ENCODE data around the gene DRC7.

DRC7 gene

DNA sequence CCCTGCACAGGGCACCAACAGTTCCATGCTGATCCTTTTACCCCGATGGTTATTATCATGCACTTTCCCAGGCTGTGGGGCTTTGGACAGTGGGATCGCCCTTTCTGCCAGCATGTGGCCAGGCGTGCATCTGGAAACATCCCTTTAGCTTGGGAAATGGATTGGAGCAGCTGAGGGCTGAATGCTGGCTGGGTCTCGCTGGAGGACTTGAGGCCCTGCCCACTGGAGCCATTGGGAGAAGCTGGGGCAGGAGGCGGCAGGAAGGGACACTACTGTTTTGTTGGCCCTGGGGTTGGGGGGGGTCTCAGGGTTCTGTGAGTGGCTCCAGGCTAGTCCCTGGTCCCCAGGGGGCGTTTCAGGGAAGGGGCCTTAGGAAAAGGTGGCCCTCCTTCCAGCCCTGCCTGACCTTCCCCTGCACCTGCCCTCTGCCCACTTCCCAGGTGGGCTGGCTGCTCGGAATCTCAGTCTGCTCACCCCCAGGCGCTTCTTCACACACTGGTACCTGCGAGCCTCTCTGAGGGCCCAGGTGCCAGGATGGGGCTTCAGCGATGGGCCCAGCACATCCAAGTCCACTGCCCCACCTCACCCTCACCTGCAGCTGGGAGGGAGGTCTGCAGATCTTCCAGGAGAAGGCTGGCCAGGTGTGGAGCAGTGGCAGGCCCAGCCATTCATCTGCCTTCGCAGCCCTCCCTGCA lies 28.1 kb upstream of the DRC7 start:
- CTCF ChIA-PET: interaction anchor here (0.5 to 4.0 kb wide), 6 partner anchors 11 to 90 kb away, joined by 3 to 19 read pairs (median 7); no protein-coding TSS in a partner anchor
- Histone ChIP-seq H3K27ac (ENCODE audit: insufficient read depth in 1 of 2, low read depth in 1 of 2, low read length in 2 of 2, poor library complexity in 1 of 2, severe bottlenecking in 2 of 2) (no peak overlapping the region), H3K36me3 (ENCODE audit: control insufficient read depth in 4 of 4, insufficient read depth in 4 of 4, low read length in 3 of 4) (peaks cover 0 to 44% (median 24%) of the 10 kb centered on the region in 4 experiments), H3K27me3 (replicated peaks in 2 of 5; ENCODE audit: control insufficient read depth in 4 of 5, insufficient read depth in 5 of 5, low read length in 4 of 5) (no peaks in the 10 kb centered on the region), H3K9me3 (ENCODE audit: control extremely low read depth in 1 of 5, control insufficient read depth in 4 of 5, insufficient read depth in 2 of 5, low read depth in 1 of 5, low read length in 4 of 5) (no peaks in the 10 kb centered on the region), H3K4me3 (ENCODE audit: control insufficient read depth in 1 of 7, extremely low read depth in 1 of 7, insufficient read depth in 4 of 7, low read depth in 2 of 7, low read length in 6 of 7) (no peak overlapping the region), H3K4me1 (ENCODE audit: control extremely low read depth in 1 of 4, control insufficient read depth in 4 of 4, insufficient read depth in 4 of 4, low read length in 3 of 4) (peaks cover 0 to 40% (median 34%) of the 10 kb centered on the region in 4 experiments)
- POLR2A ChIA-PET: no interaction called here
- no peak for DNase-seq
- WGBS (ENCODE audit: insufficient coverage): 97% methylated on average over 10 of the region's 11 CpGs

DNA sequence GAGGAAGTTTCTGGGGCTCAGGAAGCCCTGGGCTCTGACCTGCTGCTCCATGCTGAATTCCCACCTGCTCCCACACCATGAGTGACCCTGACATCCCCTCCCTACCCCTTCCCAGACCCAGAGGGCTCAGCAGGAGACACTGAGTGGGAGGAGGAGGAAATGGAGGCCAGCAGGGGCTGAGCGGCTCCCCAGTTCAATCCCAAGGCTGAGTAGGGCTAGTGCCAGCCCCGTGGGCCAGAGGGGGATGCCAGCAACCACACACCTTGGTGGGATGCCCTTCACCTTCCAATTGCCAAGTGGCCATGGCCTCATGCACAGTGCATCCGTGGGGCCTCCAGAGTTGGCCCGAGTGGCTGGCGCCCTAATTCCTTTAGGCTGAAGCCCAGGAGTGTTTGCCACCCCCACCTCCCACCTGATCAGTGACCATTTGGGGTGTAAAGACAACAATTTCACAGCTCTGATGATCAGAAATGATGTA lies 27.5 kb upstream of the DRC7 start:
- POLR2A ChIA-PET: interaction anchor here (0.6 kb wide), 1 partner anchor 21 kb away, joined by 5 read pairs; no protein-coding TSS in a partner anchor
- peaks cover 0 to 38% (median 18%) of the 10 kb centered on the region in 4 experiments for H3K36me3 ChIP-seq (ENCODE audit: control insufficient read depth in 4 of 4, insufficient read depth in 4 of 4, low read length in 3 of 4)
- no peak overlapping the region for H3K27ac ChIP-seq (ENCODE audit: insufficient read depth in 1 of 2, low read depth in 1 of 2, low read length in 2 of 2, poor library complexity in 1 of 2, severe bottlenecking in 2 of 2)
- no peak overlapping the region for H3K4me3 ChIP-seq (ENCODE audit: control insufficient read depth in 1 of 7, extremely low read depth in 1 of 7, insufficient read depth in 4 of 7, low read depth in 2 of 7, low read length in 6 of 7)
- no peaks in the 10 kb centered on the region for H3K9me3 ChIP-seq (ENCODE audit: control extremely low read depth in 1 of 5, control insufficient read depth in 4 of 5, insufficient read depth in 2 of 5, low read depth in 1 of 5, low read length in 4 of 5)
- CTCF ChIA-PET: interaction anchor here (0.8 to 4.0 kb wide), 11 partner anchors 9 to 92 kb away, joined by 3 to 19 read pairs (median 5); no protein-coding TSS in a partner anchor
- 79% methylated on average over 4 of the region's 5 CpGs for whole genome bisulfite sequencing (ENCODE audit: insufficient coverage)
- peaks cover 0 to 40% (median 34%) of the 10 kb centered on the region in 4 experiments for H3K4me1 ChIP-seq (ENCODE audit: control extremely low read depth in 1 of 4, control insufficient read depth in 4 of 4, insufficient read depth in 4 of 4, low read length in 3 of 4)
- DNase-seq: no peak
- H3K27me3 ChIP-seq (replicated peaks in 2 of 5; ENCODE audit: control insufficient read depth in 4 of 5, insufficient read depth in 5 of 5, low read length in 4 of 5): no peaks in the 10 kb centered on the region

DNA sequence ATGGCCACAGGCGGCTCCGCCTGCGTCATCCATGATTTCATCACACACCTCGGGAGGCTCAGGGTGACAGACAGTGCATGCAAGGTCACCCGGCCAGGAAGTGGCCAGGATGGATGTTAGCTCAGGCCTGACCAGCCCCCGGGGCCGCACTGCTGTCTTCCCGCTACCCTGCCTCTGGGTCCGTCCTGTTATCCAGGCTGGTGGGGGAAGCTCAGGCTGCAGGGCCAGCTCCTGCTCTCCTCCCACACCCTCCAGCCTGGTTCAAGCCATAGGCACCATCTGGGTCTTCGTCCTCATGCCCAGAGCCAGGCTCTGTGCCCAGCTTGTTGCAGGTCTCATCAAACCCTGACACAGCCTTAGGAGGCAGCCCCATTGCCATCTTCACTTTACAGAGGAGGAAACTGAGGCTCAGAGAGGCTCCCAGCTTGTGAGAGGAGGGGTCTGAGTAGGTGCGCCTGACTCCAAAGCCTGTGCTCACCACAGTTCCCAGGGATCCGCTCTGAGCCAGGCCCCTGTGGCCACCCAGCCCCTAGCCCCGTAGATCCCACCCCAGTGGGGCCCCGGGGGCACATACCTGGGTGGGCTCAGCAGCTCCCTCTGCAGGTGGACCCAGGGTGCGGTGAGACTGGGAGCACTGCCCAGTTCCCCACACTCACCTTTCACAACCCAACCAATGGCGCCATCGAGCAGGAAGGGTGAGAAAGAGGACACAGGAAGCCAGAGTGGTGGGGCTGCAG lies 26.9 kb upstream of the DRC7 start:
- no peak for DNase-seq
- H3K4me1 ChIP-seq (ENCODE audit: control extremely low read depth in 1 of 4, control insufficient read depth in 4 of 4, insufficient read depth in 4 of 4, low read length in 3 of 4): peaks cover 0 to 40% (median 34%) of the 10 kb centered on the region in 4 experiments
- 81% methylated on average over 9 of the region's 17 CpGs for WGBS (ENCODE audit: insufficient coverage)
- H3K9me3 ChIP-seq (ENCODE audit: control extremely low read depth in 1 of 5, control insufficient read depth in 4 of 5, insufficient read depth in 2 of 5, low read depth in 1 of 5, low read length in 4 of 5): no peaks in the 10 kb centered on the region
- no peak overlapping the region for H3K27ac ChIP-seq (ENCODE audit: insufficient read depth in 1 of 2, low read depth in 1 of 2, low read length in 2 of 2, poor library complexity in 1 of 2, severe bottlenecking in 2 of 2)
- H3K36me3 ChIP-seq (ENCODE audit: control insufficient read depth in 4 of 4, insufficient read depth in 4 of 4, low read length in 3 of 4): peaks cover 0 to 32% (median 14%) of the 10 kb centered on the region in 4 experiments
- no peaks in the 10 kb centered on the region for H3K27me3 ChIP-seq (replicated peaks in 2 of 5; ENCODE audit: control insufficient read depth in 4 of 5, insufficient read depth in 5 of 5, low read length in 4 of 5)
- CTCF ChIA-PET: interaction anchor here (0.8 to 4.0 kb wide), 14 partner anchors 10 to 91 kb away, joined by 3 to 19 read pairs (median 4); no protein-coding TSS in a partner anchor
- POLR2A ChIA-PET: interaction anchor here (0.6 to 0.9 kb wide), 2 partner anchors 21 to 22 kb away, joined by 3 to 5 read pairs; no protein-coding TSS in a partner anchor
- peak overlapping the region in 1 of 7 experiments; percentile 6 for H3K4me3 ChIP-seq (ENCODE audit: control insufficient read depth in 1 of 7, extremely low read depth in 1 of 7, insufficient read depth in 4 of 7, low read depth in 2 of 7, low read length in 6 of 7)

DNA sequence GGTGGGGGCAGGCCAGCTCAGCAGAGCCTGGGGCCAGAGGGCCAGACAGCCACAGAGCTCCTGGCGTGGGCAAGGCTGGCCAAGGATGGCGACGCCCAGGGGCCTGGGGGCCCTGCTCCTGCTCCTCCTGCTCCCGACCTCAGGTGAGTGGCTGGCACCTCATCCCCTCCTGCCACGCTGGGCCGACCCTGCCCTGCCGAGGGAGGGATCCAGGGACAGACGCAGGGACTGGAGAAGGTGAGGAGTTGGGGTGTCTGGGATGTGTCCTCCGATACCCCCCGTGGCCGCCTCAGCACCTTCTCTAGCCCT lies 26.4 kb upstream of the DRC7 start, which contains the start of gene ADGRG3:
ADGRG3 (plus strand) TSS at position 44 of the 309 bp plus-strand sequence; CDS start at position 86, 42 bp downstream.
- H3K27ac ChIP-seq (ENCODE audit: insufficient read depth in 1 of 2, low read depth in 1 of 2, low read length in 2 of 2, poor library complexity in 1 of 2, severe bottlenecking in 2 of 2): no peak within 1 kb of the TSS
- WGBS (ENCODE audit: insufficient coverage): 95% methylated on average over 7 of the region's 11 CpGs
- no peaks in the 10 kb centered on the region for H3K9me3 ChIP-seq (ENCODE audit: control extremely low read depth in 1 of 5, control insufficient read depth in 4 of 5, insufficient read depth in 2 of 5, low read depth in 1 of 5, low read length in 4 of 5)
- peaks cover 0 to 40% (median 34%) of the 10 kb centered on the region in 4 experiments for H3K4me1 ChIP-seq (ENCODE audit: control extremely low read depth in 1 of 4, control insufficient read depth in 4 of 4, insufficient read depth in 4 of 4, low read length in 3 of 4)
- CTCF ChIA-PET: interaction anchor here (0.8 to 3.2 kb wide), 11 partner anchors 10 to 91 kb away, joined by 3 to 11 read pairs (median 4); no protein-coding TSS in a partner anchor
- POLR2A ChIA-PET: interaction anchor here (0.9 kb wide), 1 partner anchor 22 kb away, joined by 3 read pairs; no protein-coding TSS in a partner anchor
- DNase-seq: no peak
- H3K27me3 ChIP-seq (replicated peaks in 2 of 5; ENCODE audit: control insufficient read depth in 4 of 5, insufficient read depth in 5 of 5, low read length in 4 of 5): no peaks in the 10 kb centered on the region
- H3K4me3 ChIP-seq (ENCODE audit: control insufficient read depth in 1 of 7, extremely low read depth in 1 of 7, insufficient read depth in 4 of 7, low read depth in 2 of 7, low read length in 6 of 7): peak within 1 kb of the TSS in 2 of 7 experiments; percentile 6 to 38
- peaks cover 0 to 27% (median 12%) of the 10 kb centered on the region in 4 experiments for H3K36me3 ChIP-seq (ENCODE audit: control insufficient read depth in 4 of 4, insufficient read depth in 4 of 4, low read length in 3 of 4)

DNA sequence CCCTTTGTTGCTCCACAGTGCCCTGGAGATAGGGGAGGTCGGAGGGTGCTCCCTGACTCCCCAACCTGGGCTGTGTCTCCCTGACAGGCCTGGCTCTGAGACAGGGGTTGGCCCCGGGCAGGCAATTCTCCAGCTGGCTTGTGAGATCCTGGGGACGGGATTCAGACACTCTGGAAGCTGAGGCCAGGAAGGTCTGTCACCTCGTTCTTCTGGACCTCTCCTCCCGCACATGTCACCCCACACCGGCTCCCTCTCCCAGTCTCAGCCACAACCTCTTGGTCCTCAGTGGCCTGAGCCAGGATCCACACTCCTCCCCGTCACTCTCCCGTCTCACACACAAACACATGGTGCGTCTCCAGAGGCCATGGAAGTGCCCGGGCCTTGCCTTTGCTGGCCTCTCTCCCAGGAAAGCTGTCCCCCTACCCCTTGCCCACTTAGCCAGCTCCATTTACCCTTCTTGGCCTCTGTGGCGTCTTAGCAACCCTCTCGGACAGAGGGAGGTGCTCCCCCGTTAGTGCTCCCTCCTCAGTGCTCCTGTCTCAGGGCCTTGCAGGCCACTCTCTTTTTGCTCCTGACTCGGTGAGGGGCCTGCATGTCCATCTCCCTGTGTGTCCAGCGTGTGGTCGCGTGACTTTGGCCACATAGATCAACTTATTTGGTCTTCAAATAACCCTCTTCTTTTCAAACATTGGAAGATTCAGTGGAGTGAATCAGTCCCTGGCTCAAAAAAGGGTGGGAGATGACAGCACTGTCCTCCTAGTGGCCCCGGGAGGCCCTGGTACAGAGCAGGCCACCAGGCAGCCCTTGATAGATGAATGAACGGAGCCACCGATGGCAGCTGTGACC lies 25.8 kb upstream of the DRC7 start:
- ChIA-PET POLR2A (no interaction called here), CTCF (interaction anchor here (0.8 to 4.4 kb wide), 10 partner anchors 9 to 51 kb away, joined by 3 to 27 read pairs (median 4); no protein-coding TSS in a partner anchor)
- Histone ChIP-seq H3K4me1 (ENCODE audit: control extremely low read depth in 1 of 4, control insufficient read depth in 4 of 4, insufficient read depth in 4 of 4, low read length in 3 of 4) (peaks cover 0 to 40% (median 34%) of the 10 kb centered on the region in 4 experiments), H3K4me3 (ENCODE audit: control insufficient read depth in 1 of 7, extremely low read depth in 1 of 7, insufficient read depth in 4 of 7, low read depth in 2 of 7, low read length in 6 of 7) (peak overlapping the region in 1 of 7 experiments; percentile 38), H3K9me3 (ENCODE audit: control extremely low read depth in 1 of 5, control insufficient read depth in 4 of 5, insufficient read depth in 2 of 5, low read depth in 1 of 5, low read length in 4 of 5) (no peaks in the 10 kb centered on the region), H3K27me3 (replicated peaks in 2 of 5; ENCODE audit: control insufficient read depth in 4 of 5, insufficient read depth in 5 of 5, low read length in 4 of 5) (no peaks in the 10 kb centered on the region), H3K36me3 (ENCODE audit: control insufficient read depth in 4 of 4, insufficient read depth in 4 of 4, low read length in 3 of 4) (peaks cover 0 to 20% (median 8%) of the 10 kb centered on the region in 4 experiments), H3K27ac (ENCODE audit: insufficient read depth in 1 of 2, low read depth in 1 of 2, low read length in 2 of 2, poor library complexity in 1 of 2, severe bottlenecking in 2 of 2) (no peak overlapping the region)
- WGBS (ENCODE audit: insufficient coverage): 97% methylated on average over 15 of the region's 20 CpGs
- DNase-seq: no peak

DNA sequence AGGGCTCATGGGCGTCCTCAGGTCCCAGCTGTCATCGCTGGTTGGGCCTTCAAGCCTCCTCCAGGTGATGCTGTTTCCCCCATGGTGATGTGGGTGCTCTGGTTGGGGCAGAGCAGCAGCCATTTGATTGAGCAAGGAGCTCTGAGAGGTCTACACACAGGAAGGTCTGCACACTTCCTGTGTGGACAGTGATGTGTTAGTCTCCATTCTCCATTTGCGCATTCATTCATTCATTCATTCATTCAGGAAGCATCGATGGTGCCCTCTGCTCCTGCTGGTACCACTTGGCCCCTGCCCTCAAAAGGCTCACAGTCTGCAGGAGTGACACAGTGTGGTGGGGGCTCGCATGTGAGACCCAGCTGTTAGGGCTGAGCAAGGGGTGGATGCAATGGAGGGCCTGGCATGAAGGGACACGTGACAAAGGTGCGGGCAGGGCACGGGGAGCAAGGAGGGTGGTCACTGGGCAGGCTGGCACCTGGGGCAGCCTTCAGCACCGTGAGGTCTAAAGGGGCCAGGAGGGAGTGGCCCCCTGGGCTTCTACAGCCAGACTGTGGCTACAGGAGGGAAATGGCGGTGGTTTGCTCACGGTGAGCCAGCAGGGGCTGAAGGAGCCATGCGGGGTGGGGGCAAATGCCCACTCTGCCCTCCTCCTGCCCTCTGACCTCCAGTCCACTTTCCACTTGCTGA lies 25.0 kb upstream of the DRC7 start:
- POLR2A ChIA-PET: interaction anchor here (1.0 kb wide), 1 partner anchor 20 kb away, joined by 3 read pairs; no protein-coding TSS in a partner anchor
- 79% methylated on average over 11 of the region's 12 CpGs for WGBS (ENCODE audit: insufficient coverage)
- peaks cover 0 to 40% (median 34%) of the 10 kb centered on the region in 4 experiments for H3K4me1 ChIP-seq (ENCODE audit: control extremely low read depth in 1 of 4, control insufficient read depth in 4 of 4, insufficient read depth in 4 of 4, low read length in 3 of 4)
- H3K9me3 ChIP-seq (ENCODE audit: control extremely low read depth in 1 of 5, control insufficient read depth in 4 of 5, insufficient read depth in 2 of 5, low read depth in 1 of 5, low read length in 4 of 5): no peaks in the 10 kb centered on the region
- DNase-seq: no peak
- H3K36me3 ChIP-seq (ENCODE audit: control insufficient read depth in 4 of 4, insufficient read depth in 4 of 4, low read length in 3 of 4): peaks cover 0 to 13% (median 3%) of the 10 kb centered on the region in 4 experiments
- CTCF ChIA-PET: interaction anchor here (0.6 to 4.4 kb wide), 5 partner anchors 12 to 76 kb away, joined by 3 to 27 read pairs (median 4); no protein-coding TSS in a partner anchor
- no peaks in the 10 kb centered on the region for H3K27me3 ChIP-seq (replicated peaks in 2 of 5; ENCODE audit: control insufficient read depth in 4 of 5, insufficient read depth in 5 of 5, low read length in 4 of 5)
- H3K27ac ChIP-seq (ENCODE audit: insufficient read depth in 1 of 2, low read depth in 1 of 2, low read length in 2 of 2, poor library complexity in 1 of 2, severe bottlenecking in 2 of 2): no peak overlapping the region
- no peak overlapping the region for H3K4me3 ChIP-seq (ENCODE audit: control insufficient read depth in 1 of 7, extremely low read depth in 1 of 7, insufficient read depth in 4 of 7, low read depth in 2 of 7, low read length in 6 of 7)
